IPS-15b (cell line): ENCODE measurements around the gene WDPCP.
"Not testable (repeated sequence)": the region's sequence is repeated elsewhere in the genome, so short reads cannot be mapped to it uniquely, and the experiment has no call there.

Experiments used
- H3K27me3 ChIP-seq: one replicate; pipeline ENCODE4 v1.6.1; 2013; ENCODE audit warnings: low read length; ENCODE audit not compliant: control insufficient read depth, insufficient read depth
- H3K36me3 ChIP-seq: one replicate; pipeline ENCODE4 v1.6.1; 2013; ENCODE audit warnings: low read length; ENCODE audit not compliant: control insufficient read depth, insufficient read depth
- H3K4me1 ChIP-seq: one replicate; pipeline ENCODE4 v1.6.1; 2013; ENCODE audit warnings: mild to moderate bottlenecking, low read length; ENCODE audit not compliant: control insufficient read depth, insufficient read depth
- H3K4me3 ChIP-seq: one replicate; pipeline ENCODE4 v1.5.1; 2013; ENCODE audit warnings: low read depth, low read length
- H3K9ac ChIP-seq: one replicate; pipeline ENCODE4 v1.6.1; 2013; ENCODE audit warnings: low read depth, mild to moderate bottlenecking, low read length
- H3K9me3 ChIP-seq: one replicate; pipeline ENCODE4 v1.6.1; 2013; ENCODE audit warnings: mild to moderate bottlenecking, low read length; ENCODE audit not compliant: control insufficient read depth, insufficient read depth

Gene WDPCP

DNA sequence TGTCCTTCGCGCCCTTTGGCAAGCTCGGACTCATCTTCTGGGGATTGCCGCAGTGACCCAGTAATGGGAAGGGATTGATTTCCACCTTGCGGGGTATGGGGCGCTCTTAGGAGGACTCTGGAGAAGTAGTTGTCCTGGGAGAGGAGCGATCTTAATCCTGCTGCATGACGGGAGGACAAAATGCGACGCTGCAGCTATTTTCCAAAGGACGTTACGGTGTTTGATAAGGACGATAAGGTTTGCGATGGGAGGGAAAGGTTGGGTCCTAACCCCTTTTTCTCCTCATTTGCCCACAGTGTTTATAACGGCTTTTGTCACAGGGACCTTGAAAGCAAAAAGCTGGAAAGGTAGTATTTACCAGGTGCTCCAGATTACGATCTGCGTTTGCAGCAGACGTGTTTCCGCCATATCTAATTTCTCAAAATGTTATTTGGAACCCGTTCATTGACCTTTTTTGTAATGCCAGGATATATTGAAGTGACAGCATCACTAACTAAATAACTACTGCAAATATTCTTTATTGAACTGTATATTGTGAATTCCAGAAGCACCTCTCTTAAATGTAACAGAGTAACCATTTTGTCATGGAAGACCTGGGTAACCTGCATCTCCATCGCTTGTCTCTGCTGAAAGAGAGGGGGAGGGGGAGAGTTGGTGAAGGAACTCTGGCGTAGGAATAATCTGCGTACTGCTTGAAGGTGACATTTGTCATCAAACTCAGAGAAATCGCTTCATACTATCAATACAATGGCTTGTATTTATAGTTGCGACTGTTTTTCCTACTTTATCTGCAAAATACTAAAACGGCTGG, 1.1 kb upstream of the WDPCP start:
- peaks cover 5% of the 10 kb centered on the region for H3K36me3 ChIP-seq
- peak overlapping the region; percentile 87 for H3K9ac ChIP-seq
- no peaks in the 10 kb centered on the region for H3K27me3 ChIP-seq
- H3K4me3 ChIP-seq: peak overlapping the region; percentile 99
- no peaks in the 10 kb centered on the region for H3K9me3 ChIP-seq
- H3K4me1 ChIP-seq: peaks cover 14% of the 10 kb centered on the region

DNA sequence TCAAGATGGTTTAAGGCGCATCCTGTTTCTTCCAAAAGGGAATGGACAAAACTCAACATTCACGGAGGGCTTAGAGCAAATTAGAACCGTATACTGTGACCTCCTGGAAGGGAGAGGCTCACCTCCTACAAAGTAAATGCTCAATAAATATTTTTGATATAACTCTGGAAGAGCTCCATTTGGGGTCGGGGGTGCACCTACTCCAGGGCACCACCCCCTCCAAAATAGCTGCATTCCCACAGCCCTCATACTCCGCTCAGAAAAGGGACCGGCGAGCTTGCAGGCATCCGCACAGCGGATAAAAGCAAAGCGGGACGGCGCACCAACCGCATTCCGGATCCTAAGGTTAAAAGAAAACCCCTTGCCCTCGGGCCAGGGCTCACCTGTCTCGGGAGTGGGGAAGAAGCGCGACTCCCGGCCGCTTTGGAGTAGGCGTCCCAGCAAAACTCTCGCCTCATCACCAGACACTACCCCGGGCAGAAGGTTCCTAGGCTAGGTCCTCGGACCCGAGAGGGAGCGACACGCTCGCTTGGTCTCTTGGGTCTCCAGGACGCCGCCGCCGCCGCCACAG, 378 bp downstream of the WDPCP start:
- no peaks in the 10 kb centered on the region for H3K27me3 ChIP-seq
- H3K9me3 ChIP-seq: no peaks in the 10 kb centered on the region
- peak overlapping the region; percentile 65 for H3K4me3 ChIP-seq
- H3K4me1 ChIP-seq: peaks cover 12% of the 10 kb centered on the region
- peak overlapping the region; percentile 4 for H3K9ac ChIP-seq
- H3K36me3 ChIP-seq: peaks cover 5% of the 10 kb centered on the region

DNA sequence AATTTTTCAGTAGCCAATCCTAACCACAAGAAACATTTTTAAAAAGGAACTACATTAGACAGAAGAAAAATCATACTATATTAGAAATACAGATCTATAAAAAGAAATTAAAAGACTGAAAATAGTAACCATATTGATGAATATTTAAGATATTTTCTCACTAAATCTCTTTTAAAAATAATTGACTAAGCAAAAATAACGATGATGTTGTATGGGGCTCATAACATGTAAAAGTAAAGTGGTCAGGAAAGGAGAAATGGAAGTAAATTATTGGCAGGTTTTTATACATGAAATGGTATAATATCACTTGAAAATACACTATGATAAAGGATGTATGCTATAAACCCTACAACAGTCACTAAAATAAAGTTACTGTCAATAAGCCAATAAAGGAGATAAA, 5.4 kb downstream of the WDPCP start:
- Histone ChIP-seq H3K36me3 (no peaks in the 10 kb centered on the region), H3K4me1 (peaks cover 10% of the 10 kb centered on the region), H3K9ac (no peak overlapping the region), H3K27me3 (no peaks in the 10 kb centered on the region), H3K9me3 (no peaks in the 10 kb centered on the region), H3K4me3 (no peak overlapping the region)

DNA sequence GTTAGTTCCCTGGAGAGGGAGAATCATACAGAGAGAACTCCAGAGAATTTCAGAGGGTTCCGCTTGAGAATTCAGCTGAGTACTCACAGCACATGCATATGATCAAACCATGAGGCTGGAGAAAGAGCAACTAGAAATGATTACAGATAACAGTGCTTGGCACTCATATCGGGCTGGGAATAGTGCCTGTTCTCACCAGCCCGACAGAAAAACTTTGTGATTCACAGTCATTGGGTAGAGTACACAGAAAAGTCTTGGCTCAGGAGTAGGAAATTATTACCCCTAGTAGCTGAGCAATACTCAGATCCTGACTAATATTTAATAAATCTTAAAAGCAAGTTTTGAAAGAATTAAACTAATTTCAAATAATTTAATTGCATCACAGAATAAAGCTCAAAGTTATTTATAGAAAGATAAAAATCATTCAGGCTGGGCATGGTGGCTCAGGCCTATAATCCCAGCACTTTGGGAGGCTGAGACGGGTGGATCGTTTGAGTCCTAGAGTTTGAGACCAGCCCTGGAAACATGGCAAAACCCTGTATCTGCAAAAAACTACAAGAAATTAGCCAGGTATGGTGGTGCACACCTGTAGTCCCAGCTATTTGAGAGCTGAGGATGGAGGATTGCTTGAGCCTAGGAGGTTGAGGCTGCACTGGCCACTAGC, 6.8 kb downstream of the WDPCP start:
- no peaks in the 10 kb centered on the region for H3K9me3 ChIP-seq
- H3K27me3 ChIP-seq: no peaks in the 10 kb centered on the region
- H3K4me1 ChIP-seq: peaks cover 10% of the 10 kb centered on the region
- H3K9ac ChIP-seq: no peak overlapping the region
- no peak overlapping the region for H3K4me3 ChIP-seq
- H3K36me3 ChIP-seq: no peaks in the 10 kb centered on the region

DNA sequence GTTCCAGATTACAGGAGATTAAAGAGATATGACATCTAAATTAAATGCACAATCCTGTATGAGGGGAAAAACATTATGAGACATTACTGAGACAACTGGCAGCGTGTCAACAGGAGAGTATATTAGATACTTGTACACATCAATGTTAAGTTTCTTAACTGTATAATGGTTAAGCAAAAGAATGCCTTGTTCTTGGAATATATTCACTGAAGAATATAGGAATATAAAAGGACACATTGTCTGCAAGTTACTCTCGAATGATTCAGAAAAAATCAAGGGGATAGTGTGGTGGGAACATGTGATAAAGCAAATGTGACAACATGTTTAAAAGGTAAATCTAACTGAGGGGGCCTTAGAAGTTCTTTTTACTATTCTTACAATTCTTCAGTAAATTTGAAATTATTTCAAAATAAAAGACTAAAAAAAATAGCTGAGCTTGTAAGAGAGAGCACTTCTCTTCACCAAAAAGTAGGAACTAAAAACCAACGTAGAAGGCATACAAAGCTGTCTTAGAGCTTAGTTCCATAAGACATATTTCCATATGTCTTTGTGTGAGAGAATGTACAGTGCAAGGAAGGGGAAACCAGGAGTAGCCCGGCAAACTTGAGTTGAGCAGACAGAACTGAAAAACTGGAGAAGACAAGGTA, 7.5 kb downstream of the WDPCP start:
- Histone ChIP-seq H3K27me3 (no peaks in the 10 kb centered on the region), H3K4me3 (no peak overlapping the region), H3K9ac (no peak overlapping the region), H3K4me1 (peaks cover 10% of the 10 kb centered on the region), H3K9me3 (no peaks in the 10 kb centered on the region), H3K36me3 (no peaks in the 10 kb centered on the region)

DNA sequence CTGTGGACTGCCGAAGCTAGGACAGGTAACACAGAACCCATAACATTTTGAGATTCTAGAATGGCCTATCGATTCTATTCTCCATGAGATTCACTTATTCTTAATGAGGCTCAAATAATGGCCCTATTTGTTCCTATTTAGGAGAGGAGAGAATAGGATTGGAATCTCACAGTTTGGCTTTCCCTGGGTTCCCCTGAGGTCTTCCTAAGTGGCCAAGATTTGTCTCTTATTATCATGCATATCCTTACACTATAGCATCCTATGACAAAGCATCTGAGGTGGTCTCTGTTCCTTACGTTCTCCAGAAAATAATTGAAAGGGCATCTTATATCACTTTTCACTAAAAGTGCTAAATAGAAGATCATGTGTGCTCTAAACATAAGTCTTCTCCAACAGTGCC, 9.5 kb downstream of the WDPCP start:
- Histone ChIP-seq H3K36me3 (no peaks in the 10 kb centered on the region), H3K4me3 (no peak overlapping the region), H3K9ac (no peak overlapping the region), H3K27me3 (no peaks in the 10 kb centered on the region), H3K4me1 (peaks cover 10% of the 10 kb centered on the region), H3K9me3 (no peaks in the 10 kb centered on the region)

DNA sequence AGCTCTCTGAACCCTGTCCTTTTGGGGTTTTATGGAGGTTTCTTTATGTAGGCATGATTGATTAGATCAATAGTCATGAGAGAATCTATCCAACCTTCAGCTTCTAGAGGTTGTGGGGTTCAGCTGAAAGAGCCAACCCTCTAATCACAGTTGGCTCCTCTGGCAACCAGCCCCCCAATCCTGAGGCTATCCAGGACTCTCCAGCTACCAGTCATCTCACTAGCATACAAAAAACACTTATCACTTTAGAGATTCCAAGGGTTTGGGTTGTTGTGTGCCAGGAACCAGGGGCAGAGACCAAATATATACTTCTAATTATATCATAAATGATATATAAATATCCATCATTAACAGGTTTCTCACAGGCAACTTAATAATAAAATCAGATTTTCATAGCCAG, 11.7 kb downstream of the WDPCP start:
- H3K9ac ChIP-seq: no peak overlapping the region

DNA sequence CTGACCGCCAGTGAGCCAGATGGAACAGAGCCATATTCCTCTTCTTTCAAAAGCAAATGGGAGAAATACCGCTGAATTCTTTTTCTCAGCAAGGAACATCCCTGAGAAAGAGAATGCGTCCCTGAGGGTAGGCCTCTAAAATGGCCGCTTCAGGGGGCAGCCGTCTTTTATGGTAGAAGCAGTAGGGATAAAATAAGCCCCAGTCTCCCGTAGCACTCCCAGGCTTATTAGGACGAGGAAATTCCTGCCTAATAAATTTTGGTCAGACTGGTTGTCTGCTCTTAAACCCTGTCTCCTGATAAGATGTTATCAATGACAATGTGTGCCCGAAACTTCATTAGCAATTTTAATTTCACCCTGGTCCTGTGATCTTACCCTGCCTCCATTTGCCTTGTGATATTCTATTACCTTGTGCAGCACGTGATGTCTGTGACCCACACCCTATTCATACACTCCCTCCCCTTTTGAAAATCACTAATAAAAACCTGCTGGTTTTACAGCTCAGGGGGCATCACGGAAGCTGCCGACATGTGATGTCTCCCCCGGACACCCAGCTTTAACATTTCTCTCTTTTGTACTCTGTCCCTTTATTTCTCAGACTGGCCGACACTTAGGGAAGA, 14.4 kb downstream of the WDPCP start:
- not testable (repeated sequence) for H3K27me3 ChIP-seq, H3K9me3 ChIP-seq, H3K4me1 ChIP-seq, H3K4me3 ChIP-seq, H3K9ac ChIP-seq, H3K36me3 ChIP-seq

More for the DNA sequence above, 11.7 kb downstream of the WDPCP start:
- Histone ChIP-seq H3K9me3 (no peaks in the 10 kb centered on the region), H3K4me1 (peaks cover 10% of the 10 kb centered on the region), H3K36me3 (no peaks in the 10 kb centered on the region), H3K4me3 (no peak overlapping the region), H3K27me3 (no peaks in the 10 kb centered on the region)

DNA sequence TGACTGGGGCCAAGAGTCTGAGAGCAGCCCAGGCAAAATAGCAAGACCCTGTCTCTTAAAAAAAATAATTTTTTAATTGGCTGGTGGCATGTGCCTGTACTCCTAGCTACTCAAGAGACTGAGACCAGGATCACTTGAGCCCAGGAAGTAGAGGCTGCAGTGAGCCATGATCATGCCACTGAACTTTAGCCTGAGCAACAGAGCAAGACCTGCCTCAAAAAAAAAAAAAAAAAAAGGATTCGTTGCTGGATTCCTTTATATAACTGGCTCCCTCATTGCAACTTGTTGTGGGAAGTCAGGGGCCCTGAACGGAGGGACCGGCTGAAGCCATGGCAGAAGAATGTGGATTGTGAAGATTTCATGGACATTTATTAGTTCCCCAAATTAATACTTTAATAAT, 15.3 kb downstream of the WDPCP start:
- not testable (repeated sequence) for H3K4me3 ChIP-seq, H3K4me1 ChIP-seq, H3K27me3 ChIP-seq, H3K36me3 ChIP-seq, H3K9ac ChIP-seq, H3K9me3 ChIP-seq

DNA sequence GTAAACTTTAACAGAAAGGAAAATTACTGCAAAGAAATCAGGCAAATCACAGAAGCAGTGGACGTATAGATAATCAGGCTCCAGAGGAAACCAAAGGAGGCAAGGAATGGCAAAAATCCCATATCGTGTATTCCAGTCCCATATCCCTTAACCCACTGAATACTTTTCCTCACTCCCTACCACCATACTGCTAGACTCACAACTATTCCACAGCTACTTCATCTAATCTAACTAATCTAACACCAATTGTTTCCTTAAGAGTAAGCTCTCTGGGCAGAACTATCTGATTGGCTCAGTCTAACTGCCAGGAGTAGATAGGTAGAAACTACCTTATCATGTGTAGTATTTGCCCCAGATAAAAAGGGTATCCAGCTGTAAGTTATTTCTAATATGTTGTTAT, 16.3 kb downstream of the WDPCP start:
- H3K4me3 ChIP-seq: no peak overlapping the region
- no peaks in the 10 kb centered on the region for H3K27me3 ChIP-seq
- no peak overlapping the region for H3K9ac ChIP-seq
- no peaks in the 10 kb centered on the region for H3K36me3 ChIP-seq
- peaks cover 7% of the 10 kb centered on the region for H3K9me3 ChIP-seq
- no peaks in the 10 kb centered on the region for H3K4me1 ChIP-seq

DNA sequence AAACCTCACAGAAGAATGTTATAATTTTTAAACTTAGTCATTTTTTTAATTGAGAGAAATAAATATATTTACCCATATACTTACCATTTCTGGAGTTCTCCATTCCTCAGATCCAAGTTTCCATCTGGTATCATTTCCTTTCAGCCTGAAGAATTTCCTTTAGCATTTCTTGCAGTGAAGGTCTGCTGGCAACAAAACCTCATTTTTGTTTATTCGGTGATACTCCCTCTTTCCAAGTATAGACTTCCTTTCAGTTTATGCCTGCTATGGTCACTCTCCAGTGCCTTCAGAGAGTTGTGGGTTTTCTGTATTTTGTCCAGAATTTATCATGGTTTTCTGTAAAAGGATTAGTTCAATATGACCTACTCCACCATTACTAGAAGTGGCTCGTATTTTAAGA, 17.0 kb downstream of the WDPCP start:
- no peak overlapping the region for H3K9ac ChIP-seq
- peaks cover 7% of the 10 kb centered on the region for H3K9me3 ChIP-seq
- H3K36me3 ChIP-seq: no peaks in the 10 kb centered on the region
- H3K4me1 ChIP-seq: no peaks in the 10 kb centered on the region
- H3K27me3 ChIP-seq: no peaks in the 10 kb centered on the region
- H3K4me3 ChIP-seq: no peak overlapping the region
